NOMO-1 treated with DMSO at 0.1 percent for 48 hours (cell line): ENCODE data around the gene CHPF.
A peak's percentile ranks its signal among the peaks of the same experiment; 100 is the strongest.

Experiments
- DNase-seq: peaks from one replicate; lab custom pipeline; 2025; ENCODE audit not compliant: unreplicated experiment; lab: John Stamatoyannopoulos, UW

Gene CHPF

GRCh38 chr2:219498280-219499057, 45.1 kb downstream of the CHPF start, which contains the start of gene GMPPA:
Gene GMPPA (plus strand): TSS chr2:219498891. CDS start chr2:219499976, 1,085 bp downstream.
- DNase-seq = peak; percentile 97

DNA sequence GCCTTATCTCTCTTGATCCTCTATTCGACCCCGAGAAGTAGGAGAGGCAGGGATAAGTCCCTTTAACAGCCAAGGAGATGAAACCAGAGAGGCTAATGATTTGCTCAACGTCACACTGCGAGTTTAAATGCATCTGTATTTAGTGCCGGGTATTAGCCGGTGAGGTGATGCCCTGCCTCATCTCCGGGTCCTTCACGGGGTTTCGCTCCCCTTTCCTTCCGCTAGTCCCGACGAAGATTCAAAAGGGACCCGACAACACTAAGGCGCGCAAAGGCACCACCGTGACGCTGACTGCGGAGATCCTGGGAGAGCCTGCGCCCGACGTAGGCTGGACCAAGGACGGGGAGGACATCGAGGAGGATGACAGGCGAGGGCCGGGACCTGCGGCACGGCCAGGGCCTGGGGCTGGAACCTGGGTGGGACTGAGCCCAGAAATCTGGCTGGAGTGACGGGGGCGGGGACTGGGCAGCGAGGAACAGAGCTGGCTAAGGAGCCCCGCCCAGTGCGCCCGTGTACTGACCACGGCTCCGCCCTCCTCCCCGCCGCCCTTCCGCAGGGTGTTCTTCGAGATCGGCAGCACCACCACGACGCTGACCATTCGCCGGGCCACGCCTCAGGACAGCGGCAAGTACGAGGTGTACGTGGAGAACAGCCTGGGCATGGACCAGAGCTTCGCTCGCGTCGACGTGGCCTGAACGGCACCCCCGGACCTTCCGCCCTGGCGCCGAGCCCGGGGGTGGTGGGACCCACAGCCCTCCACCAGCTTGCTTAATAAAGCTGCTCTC, 45.9 kb downstream of the CHPF start:
- DNase-seq = peak; percentile 34

- DNase-seq = no peak
These were observed 46.6 kb downstream of the CHPF start for GRCh38 chr2:219496825-219497494.

DNA sequence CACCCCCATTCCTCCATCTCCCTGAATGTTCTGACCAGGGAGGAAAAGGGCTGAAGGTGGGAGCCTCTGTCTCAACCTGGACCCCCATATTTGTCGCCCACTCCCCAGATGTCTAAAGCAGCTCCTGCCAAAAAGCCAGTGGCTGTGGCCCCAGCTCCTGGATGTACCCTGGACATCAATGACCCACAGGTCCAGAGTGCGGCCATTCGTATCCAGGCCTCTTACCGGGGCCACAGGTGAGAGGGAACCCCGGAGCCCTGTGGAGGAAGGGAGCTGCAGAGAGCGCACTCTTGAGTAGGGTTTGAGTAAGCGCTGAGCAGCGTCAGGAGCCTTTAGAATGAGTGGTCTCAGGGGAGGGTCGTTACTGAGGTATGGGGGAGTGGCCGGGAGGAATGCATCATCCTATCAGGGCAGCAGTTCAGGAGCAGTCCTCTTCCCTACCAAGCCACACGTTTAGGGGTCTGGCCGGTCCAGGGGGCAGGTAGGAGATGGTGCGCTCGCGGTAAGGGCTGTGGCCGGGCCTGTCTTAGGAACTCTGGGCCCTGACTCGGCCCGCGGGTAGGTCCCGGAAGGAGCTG, 47.3 kb downstream of the CHPF start:
- DNase-seq = no peak

DNA sequence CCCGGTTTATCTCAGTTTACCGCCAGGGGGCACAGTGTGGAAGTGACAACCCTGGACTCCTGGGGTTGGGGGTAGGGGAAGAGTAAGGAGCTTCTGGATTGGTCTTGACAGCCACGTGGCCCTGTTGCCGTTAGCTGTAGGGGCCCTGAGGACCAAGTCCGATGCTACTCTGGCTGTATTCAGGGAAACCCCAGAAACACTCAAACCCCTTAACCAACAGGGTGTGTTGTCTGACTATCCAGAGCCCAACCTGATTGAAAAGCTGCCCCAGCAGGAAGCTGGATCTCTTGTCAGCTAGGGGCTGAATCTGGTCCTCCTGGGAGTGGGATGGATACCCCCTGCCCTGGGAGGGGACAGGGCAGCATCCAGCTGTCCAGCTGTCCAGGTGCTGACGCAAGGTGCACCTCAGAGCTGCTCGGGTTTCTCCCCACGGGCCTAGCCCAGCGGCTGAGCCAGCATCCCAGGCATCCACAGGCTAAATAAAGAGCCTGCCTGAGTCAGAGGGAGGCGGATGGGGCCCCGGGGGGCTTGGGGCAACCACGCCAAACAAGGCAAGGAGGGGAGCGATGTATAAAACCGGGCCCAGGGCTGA, 48.0 kb downstream of the CHPF start:
- DNase-seq = peak; percentile 59

- no peak for DNase-seq
These were observed 48.6 kb downstream of the CHPF start for GRCh38 chr2:219494952-219495530.

DNA sequence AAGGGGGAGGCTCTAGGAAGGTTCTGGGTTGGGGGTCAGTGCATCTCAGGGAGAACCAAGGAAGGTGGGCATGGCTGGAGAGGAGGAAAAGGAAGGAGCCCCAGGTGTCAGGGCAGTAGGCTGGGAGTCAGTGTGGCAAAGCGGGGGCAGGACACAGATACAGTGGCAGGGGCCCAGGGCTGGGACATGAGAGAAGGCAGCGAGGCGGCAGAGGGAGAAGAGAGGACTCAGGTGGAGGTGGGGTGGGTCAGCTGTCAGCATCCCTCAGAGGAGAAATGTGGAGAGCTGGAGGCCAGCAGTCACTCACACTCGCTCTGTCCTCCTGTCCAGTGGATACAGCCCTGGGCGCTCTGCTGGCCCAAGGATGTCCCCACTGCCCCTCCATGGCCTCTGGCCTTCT, 50.5 kb downstream of the CHPF start:
- no peak for DNase-seq

GRCh38 chr2:219492575-219492974, 51.0 kb downstream of the CHPF start:
- DNase-seq = no peak

DNA sequence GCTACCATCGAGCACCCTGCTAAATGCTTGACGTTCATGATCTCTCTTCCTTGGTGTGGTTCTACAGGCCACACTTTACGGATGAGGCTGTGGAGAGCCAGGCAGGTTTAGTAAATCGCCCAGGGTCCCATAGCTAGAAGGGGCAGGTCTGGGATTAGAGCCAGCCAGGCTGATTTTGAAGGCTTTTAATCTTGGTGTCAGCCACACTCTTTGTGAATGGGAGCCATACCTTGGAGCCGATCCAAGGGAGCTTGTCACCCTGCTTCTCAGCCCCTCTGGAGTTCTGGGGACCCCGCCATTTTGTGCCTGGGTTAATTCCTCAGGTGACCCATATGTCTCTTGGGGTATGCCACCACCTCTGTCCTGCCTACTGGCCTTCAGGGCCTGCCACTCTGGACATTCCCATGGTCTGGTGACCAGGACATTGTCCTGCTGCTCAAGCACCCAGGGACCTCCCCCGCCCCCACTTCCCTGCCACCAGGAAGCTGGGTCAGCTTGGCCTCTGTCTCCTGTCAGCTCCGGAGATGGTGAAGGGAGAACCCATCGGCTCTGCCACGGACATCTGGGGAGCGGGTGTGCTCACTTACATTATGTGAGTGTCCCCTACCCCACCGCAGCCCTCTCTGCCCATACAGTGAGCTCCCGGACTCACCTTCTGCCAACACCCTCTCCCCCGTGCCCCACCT, 52.2 kb downstream of the CHPF start:
- DNase-seq = no peak

DNA sequence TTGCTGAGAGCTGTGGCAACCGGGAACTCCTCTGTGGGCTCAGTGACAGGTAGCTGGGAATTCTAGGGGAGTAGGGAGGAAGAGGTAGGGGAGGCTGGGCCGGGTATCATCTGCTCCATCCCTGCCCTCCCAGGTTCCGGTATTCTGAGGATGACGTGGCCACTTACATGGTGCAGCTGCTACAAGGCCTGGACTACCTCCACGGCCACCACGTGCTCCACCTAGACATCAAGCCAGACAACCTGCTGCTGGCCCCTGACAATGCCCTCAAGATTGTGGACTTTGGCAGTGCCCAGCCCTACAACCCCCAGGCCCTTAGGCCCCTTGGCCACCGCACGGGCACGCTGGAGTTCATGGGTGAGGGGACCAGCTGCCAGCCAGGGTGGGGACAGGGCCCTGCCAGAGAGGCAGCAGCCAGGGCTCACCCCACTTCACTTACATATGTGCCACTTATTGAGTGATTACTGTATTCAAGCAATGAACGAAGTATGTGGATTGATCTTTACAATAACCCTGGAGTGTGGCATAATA, 52.9 kb downstream of the CHPF start:
- DNase-seq = no peak

GRCh38 chr2:219490186-219490585, 53.4 kb downstream of the CHPF start:
- no peak for DNase-seq

DNA sequence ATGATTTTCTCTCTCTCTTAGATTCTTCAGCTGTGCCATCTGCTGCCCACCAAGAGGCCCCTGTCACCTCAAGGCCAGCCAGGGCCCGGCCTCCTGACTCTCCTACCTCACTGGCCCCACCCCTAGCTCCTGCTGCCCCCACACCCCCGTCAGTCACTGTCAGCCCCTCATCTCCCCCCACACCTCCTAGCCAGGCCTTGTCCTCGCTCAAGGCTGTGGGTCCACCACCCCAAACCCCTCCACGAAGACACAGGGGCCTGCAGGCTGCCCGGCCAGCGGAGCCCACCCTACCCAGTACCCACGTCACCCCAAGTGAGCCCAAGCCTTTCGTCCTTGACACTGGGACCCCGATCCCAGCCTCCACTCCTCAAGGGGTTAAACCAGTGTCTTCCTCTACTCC, 54.3 kb downstream of the CHPF start:
- no peak for DNase-seq
